Cardiac muscle cell (in vitro differentiated cells and primary cell): Measurements from ENCODE around the gene CIP2A. TPM values are rescaled to one million over a fixed set of nuclear protein-coding genes. Genes with fewer than 3 reads are reported as not detected.

ENCODE experiments used
- DNase-seq, 2 donors: peaks; one replicate each; pipeline versions ENCODE4 v3.0.0 to v3.0.0-alpha.2; 2010 to 2017; ENCODE audit warnings: low read depth in 1 of 2, low spot score in 1 of 2
- H3K27ac ChIP-seq: fragments of 200-600 bp; sonication (generic); 2 replicates; pipeline ENCODE4 v1.5.1; 2016
- H3K27me3 ChIP-seq: fragments of 200-600 bp; sonication (generic); 2 replicates; pipeline ENCODE4 v1.6.0; 2016; ENCODE audit warnings: control low read depth
- H3K36me3 ChIP-seq: fragments of 200-600 bp; sonication (generic); 2 replicates; pipeline ENCODE4 v1.5.1; 2016; ENCODE audit warnings: control low read depth
- H3K4me1 ChIP-seq: fragments of 200-600 bp; sonication (generic); 2 replicates; pipeline ENCODE4 v1.8.1; 2017; ENCODE audit warnings: low read depth, mild to moderate bottlenecking, mixed run types
- H3K4me3 ChIP-seq: fragments of 200-600 bp; sonication (generic); 2 replicates; pipeline ENCODE4 v1.5.1; 2016; ENCODE audit warnings: mild to moderate bottlenecking
- H3K9me3 ChIP-seq: fragments of 200-600 bp; sonication (generic); 2 replicates; pipeline ENCODE4 v1.5.1; 2017; ENCODE audit warnings: low read depth, mild to moderate bottlenecking, control low read depth
- CTCF ChIP-seq: IDR thresholded peaks from 2 replicates; pipeline ENCODE4 v1.5.1; 2012; ENCODE audit warnings: low read depth, mild to moderate bottlenecking, low read length
- polyA plus RNA-seq: library from polyadenylated mRNA; unstranded; fragments of >200 nt; fragmentation: Nextera tagmentation; extraction: Ambion mirVana; gene quantifications from 2 replicates; pipeline ENCODE4 v1.2.1, GENCODE V29; 2016
- total RNA-seq: library from RNA; depleted of rRNA; stranded (reverse); fragments of >200 nt; gene quantifications from 2 replicates; pipeline ENCODE4 v1.2.3, GENCODE V29; 2016

The CIP2A gene
- total and polyA plus RNA-seq, 2 experiments from 2014 or later: 8.1 to 12.2 TPM

GRCh38 chr3:108511490-108511889, 77.7 kb downstream of the CIP2A start:
- no peak for DNase-seq
- TF ChIP-seq CTCF: no peak
- Histone ChIP-seq H3K36me3 (no peaks in the 10 kb centered on the region), H3K4me3 (no peak overlapping the region), H3K9me3 (no peaks in the 10 kb centered on the region), H3K4me1 (peaks cover 5% of the 10 kb centered on the region), H3K27me3 (no peaks in the 10 kb centered on the region), H3K27ac (no peak overlapping the region)

GRCh38 chr3:108511055-108511454, 78.2 kb downstream of the CIP2A start:
- H3K4me3 ChIP-seq: no peak overlapping the region
- no peak for TF ChIP-seq CTCF

GRCh38 chr3:108510496-108510895, 78.7 kb downstream of the CIP2A start, which contains the start of gene MYH15:
Gene MYH15, minus strand, starts transcription at chr3:108510596. Its CDS starts 66 bp downstream, at chr3:108510530.
- peaks cover 5% of the 10 kb centered on the region for H3K4me1 ChIP-seq
- H3K27me3 ChIP-seq: no peaks in the 10 kb centered on the region
- H3K9me3 ChIP-seq: no peaks in the 10 kb centered on the region
- H3K36me3 ChIP-seq: no peaks in the 10 kb centered on the region
- TF ChIP-seq CTCF: no peak
- H3K4me3 ChIP-seq: no peak within 1 kb of the TSS
- no peak for DNase-seq
- H3K27ac ChIP-seq: no peak within 1 kb of the TSS

More at GRCh38 chr3:108511055-108511454, 78.2 kb downstream of the CIP2A start:
- Histone ChIP-seq H3K9me3 (no peaks in the 10 kb centered on the region), H3K36me3 (no peaks in the 10 kb centered on the region), H3K4me1 (peaks cover 5% of the 10 kb centered on the region), H3K27ac (no peak overlapping the region), H3K27me3 (no peaks in the 10 kb centered on the region)
- no peak for DNase-seq

DNA sequence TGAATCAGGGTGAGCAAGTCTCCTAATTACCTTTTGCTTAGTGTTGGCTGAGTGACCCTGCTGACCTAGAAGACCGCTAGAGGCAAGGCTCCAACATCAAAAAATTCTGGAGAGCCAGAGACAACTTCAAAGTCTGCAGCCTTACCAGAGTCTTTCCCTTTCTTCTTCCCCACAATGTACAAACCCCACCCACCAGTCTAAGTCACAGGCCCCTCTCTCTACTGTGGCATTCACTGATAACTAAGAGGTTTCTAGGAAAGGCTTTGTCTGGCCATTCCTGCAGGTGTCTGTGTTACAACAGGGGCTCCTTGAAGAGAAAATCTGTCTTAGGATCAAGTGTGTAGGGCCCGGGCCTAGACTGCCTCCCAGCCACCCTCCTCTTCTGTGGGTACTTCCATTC, 79.4 kb downstream of the CIP2A start:
- no peak overlapping the region for H3K27ac ChIP-seq
- peaks cover 5% of the 10 kb centered on the region for H3K4me1 ChIP-seq
- peak in 1 of 2 donors; percentile 21 for DNase-seq
- no peak overlapping the region for H3K4me3 ChIP-seq
- no peak for TF ChIP-seq CTCF
- H3K36me3 ChIP-seq: no peaks in the 10 kb centered on the region
- H3K27me3 ChIP-seq: no peaks in the 10 kb centered on the region
- no peaks in the 10 kb centered on the region for H3K9me3 ChIP-seq

DNA sequence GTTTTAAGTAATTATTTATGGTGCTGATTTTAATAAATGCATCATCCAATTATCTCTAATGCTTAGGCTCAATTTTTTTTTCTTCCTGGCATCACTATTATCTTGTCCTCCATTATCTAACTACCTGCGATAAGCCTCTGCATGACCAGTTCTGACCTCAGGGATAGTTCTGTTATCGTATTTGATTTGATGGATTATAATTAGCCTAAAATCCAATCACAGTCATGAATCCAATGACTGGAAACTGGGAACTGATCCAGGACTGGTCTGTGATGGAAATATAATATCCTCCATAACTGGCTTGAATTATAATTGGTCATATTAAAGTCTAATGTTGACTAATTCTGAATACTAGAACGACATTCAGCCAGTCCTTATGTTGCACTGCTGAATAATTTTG, 80.0 kb downstream of the CIP2A start:
- Histone ChIP-seq H3K4me3 (no peak overlapping the region), H3K27me3 (no peaks in the 10 kb centered on the region)
- no peak for TF ChIP-seq CTCF

DNA sequence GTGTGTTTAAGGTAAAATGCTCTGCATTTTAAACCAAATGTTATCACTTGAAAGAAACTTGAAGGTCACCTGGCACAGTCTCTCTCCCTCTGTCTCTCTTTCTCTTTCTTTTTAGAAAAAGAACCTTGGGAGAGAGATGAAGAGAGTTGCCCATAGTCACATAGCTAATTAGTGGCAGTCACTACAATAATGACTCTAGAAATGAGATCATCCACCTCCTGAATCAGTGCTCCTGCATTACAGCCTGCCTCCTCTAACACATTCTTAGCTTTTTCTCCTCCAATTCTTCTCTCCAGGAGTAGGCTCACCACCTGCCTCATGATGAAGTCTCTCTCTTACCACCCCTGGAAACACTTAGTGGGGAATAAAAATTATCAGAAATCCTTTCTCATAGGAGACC, 81.3 kb downstream of the CIP2A start:
- no peak for TF ChIP-seq CTCF
- H3K4me3 ChIP-seq: no peak overlapping the region
- no peak for DNase-seq
- H3K27me3 ChIP-seq: no peaks in the 10 kb centered on the region
- H3K27ac ChIP-seq: no peak overlapping the region
- H3K4me1 ChIP-seq: peaks cover 5% of the 10 kb centered on the region
- H3K9me3 ChIP-seq: no peaks in the 10 kb centered on the region
- no peaks in the 10 kb centered on the region for H3K36me3 ChIP-seq

More for the DNA sequence above, 80.0 kb downstream of the CIP2A start:
- DNase-seq: no peak
- H3K27ac ChIP-seq: no peak overlapping the region
- H3K36me3 ChIP-seq: no peaks in the 10 kb centered on the region
- H3K9me3 ChIP-seq: no peaks in the 10 kb centered on the region
- H3K4me1 ChIP-seq: peaks cover 5% of the 10 kb centered on the region
